ENCODE results near the gene TRIO.

- TF ChIP-seq, protein P1, sequence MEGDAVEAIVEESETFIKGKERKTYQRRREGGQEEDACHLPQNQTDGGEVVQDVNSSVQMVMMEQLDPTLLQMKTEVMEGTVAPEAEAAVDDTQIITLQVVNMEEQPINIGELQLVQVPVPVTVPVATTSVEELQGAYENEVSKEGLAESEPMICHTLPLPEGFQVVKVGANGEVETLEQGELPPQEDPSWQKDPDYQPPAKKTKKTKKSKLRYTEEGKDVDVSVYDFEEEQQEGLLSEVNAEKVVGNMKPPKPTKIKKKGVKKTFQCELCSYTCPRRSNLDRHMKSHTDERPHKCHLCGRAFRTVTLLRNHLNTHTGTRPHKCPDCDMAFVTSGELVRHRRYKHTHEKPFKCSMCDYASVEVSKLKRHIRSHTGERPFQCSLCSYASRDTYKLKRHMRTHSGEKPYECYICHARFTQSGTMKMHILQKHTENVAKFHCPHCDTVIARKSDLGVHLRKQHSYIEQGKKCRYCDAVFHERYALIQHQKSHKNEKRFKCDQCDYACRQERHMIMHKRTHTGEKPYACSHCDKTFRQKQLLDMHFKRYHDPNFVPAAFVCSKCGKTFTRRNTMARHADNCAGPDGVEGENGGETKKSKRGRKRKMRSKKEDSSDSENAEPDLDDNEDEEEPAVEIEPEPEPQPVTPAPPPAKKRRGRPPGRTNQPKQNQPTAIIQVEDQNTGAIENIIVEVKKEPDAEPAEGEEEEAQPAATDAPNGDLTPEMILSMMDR (conservative IDR thresholded peaks at IDR 0.05; ENCODE audit: low read depth, low read length): no peak
- no peak for TF ChIP-seq EZH2 (IDR thresholded peaks at IDR 0.05; ENCODE audit: low read length, unreplicated experiment)
- no peak for TF ChIP-seq EZH2phosphoT487 (IDR thresholded peaks at IDR 0.05; ENCODE audit: borderline replicate concordance, low read length)
Measured at GRCh38 chr5:14332038-14332631, 189.0 kb downstream of the TRIO start.
